ENCODE measurements around the gene DIP2C.
A peak's percentile ranks its signal among the peaks of the same experiment; 100 is the strongest.
"Not testable (repeated sequence)": the region's sequence is repeated elsewhere in the genome, so short reads cannot be mapped to it uniquely, and the experiment has no call there.

DIP2C gene

DNA sequence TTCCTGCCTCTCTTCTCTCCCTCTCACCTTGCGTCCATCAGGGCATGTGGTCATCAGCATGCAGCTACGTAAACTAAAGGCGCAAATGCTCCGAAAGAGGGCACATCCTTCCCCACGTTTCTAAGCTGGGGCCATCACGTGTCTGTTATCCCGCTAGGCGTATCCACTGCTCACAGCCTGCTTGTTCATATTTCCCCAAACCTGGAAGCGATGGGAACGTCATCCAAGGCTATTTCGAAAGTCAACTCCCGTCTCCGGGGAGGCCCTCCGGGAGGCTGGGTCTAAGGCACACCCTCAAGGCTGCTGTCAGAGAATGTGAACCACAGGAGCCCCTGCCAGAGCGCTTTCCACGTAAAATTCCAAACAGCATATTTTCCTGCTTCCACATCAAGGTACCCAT lies 199.2 kb downstream of the DIP2C start:
- peak; percentile 71 for DNase-seq

DNA sequence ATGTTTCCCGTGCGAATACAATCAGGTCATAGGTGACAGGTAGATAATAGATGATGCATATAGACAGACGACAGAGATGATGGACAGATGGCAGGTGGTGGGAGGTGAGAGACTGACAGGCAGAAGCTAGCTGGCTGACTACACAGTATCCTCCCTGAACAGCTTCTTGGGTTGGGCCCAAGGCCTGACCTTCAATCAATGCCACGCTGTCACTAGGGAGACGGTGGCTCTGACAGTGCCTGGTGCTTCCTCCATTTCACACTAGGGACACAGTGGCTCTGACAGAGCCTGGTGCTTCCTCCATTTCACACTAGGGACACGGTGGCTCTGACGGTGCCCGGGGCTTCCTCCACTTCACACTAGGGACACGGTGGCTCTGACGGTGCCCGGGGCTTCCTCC lies 200.1 kb downstream of the DIP2C start:
- no peak for DNase-seq

DNA sequence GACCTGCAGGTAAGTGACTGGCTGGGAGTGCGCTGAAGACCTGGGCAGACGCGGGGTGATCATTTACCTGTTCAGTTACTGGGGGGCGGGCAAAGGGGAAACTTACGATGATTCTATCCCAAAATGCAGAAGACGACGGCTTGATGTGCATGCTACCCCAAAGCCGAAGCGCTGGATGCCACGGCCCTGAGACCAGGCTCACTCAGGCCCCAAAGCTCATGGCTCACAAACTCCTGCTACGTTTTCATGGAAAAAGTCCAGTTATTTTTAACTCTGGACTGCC lies 200.6 kb downstream of the DIP2C start:
- DNase-seq = no peak

DNA sequence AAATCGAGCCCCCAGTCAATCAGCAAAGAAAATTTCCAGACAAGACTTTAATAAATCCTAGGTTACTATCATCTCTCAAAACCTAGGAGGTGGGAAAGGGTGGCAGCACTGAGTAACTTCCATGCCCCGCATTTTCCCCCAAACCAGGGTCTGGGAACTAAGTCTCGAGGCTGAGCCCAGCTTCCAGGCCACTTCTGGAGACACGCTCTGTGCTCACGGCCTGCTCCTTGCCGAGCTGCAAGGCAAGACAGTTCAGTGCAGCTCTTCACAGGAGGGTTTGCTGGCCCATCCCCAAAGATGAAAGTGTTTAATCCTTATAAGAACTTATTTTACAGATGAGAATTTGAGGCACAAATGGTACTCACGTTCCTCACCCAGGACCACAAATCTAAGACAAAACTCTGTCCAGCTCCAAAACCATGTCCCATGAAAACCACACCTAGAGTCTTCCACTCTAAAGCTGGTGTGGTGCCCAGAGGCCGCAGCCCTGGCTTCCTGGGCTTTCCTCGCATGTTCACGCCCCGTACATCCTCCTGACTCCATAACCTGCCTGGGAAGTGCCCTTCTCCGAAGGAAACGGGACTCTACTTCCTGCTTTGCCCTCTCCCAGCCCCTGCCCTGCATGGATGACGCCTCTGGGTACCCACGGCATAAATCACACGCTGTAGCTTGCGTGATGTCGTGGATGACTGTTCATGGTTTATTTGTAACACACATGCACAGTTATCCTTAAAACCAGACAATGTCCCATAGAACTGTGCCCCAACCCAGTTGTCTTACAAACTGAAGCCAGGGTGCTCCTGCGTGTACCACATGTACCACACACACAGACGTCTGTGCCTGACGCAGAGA lies 201.2 kb downstream of the DIP2C start:
- no peak for DNase-seq

DNA sequence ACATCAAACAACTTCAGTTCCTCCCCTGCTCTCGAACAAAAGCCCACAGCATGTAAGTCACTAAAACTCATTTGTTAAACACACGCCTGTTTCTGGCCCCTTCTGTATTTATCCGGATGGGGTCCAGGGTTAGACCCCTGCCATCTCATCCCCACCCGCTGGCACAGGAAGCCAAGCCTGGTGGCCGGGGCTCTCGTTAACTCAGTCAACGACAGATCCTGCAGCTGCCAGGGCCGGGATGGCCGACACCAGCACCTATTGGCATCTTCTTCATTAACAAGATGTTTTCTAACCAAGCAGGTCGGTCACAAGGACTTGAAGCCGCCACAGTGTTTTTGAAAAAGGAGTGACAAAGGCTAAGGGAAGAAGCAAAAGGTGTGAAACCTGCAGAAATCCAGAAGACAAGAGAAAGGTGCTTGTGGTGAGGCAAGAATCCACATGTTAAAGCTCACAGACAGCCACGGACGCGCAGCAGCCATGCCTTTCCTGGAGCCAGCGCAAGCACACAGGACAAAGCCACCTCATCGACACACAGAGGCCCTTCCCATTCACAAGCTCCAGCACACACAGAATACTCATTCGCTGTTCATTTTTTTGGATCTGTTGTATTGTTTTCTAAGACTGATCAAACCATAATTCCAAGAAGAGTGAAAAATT lies 202.7 kb downstream of the DIP2C start:
- no peak for DNase-seq

DNA sequence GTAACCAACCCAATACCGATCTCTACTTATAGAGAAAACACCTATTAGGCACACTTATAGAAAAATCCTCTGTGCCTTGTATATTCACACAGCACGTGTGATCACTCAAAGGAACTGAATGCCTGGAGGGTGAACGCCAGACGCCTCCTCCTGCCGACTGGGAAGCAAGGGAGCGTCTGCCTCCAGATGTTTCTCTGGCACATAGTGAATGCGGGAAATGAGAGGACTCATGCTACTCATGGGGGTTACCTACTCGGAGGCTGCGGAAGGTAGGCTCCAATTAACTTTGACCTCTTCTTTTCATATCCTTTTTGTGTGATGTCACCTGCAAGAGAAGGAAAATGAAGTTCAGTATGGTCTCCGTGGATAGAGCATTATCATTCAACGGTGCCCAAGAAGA lies 203.3 kb downstream of the DIP2C start:
- DNase-seq = peak; percentile 54

DNA sequence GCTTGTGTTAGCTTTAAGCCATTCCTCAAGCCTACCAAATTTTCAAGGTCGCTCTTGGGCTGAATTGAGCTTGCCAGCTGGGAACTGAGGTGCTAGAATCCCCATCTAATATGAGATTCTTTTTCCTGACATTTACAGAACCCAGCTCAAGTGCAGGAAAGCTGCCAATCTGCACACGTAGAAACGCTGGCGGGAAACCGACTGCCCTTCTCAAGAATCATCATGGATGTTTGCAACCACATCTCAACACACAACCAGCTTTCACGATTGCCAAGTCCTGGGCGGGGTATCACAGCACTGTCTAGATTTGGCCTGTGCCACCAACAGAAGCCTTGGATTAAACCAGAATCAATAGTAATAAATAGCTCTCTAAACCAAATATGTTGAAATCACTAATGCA lies 203.7 kb downstream of the DIP2C start:
- no peak for DNase-seq

DNA sequence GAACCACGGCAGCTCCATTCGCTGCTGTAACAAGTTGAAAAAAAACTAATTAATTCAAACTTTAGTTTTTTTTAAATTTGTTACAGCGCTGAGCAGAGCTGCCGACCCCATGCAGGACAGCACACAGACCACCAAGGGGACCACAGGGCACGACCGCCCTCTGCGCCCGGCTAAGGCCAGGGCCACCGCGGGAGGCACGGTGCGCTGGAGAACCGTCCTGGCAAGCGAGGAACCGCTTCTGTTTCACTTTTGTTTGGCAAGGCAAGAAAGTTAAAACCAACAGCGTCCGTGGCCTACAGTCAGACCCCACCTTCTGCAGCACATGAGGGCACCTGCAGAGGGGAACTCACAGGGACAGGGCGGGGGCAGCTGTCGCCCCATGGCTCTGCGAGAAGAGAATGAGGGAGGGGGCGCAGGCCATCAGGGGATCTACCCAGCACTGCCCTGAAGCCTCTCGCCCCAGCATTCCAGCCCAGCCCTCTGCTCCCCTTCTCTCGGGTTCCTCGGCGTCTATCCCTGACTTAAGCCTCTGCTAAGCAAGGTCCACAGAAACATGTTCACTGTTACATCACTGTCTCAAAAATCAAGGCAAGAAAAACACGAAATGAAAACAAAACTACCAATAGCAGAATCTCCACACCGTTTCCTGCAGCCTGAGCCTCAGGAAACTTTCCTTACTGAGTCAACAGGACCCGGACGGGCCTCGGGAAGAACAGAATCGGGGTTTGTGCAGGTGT lies 204.4 kb downstream of the DIP2C start:
- no peak for DNase-seq

DNA sequence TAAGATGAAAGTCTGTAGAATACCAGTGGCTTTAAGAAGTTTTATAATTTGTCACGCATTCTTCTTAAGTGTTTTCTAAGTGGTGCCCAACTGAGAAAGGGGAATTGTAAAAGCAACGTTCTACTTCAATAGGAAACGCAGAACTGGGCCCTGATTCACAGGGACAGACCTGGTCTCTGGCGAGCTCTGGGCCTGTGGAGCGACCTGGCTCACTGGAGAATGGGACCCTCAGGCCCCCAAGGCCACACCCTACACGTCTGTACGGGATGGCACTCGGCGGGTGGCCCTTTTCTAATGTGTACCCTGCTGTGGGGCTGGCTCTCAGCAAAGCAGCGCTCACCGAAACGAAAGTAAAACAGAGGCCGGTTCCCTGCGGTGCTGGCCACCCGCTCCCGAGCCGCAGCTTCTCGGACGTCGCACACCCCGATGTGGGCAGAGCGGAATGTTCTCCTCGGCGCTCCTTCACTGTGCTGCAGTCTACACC lies 205.0 kb downstream of the DIP2C start:
- DNase-seq = no peak

DNA sequence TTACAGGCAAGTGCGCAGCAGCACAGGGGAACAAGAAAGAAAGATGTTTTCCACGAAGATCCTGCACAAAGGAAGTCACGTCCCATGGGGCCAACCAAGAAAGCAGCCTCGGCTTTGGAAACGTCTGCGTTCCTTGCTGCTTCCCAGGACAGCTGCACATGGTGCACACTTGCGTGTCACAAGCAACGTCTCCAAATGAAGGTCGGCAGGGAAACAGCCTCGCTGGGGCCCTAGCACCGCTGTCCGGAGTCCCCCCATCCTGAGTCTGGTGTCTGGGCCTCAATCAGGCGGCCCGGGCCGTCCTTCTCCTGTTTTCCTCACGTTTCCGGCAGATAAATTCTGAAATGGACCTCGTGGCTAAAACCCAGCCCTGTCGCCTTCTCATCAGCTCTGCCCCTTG lies 206.2 kb downstream of the DIP2C start:
- no peak for DNase-seq

DNA sequence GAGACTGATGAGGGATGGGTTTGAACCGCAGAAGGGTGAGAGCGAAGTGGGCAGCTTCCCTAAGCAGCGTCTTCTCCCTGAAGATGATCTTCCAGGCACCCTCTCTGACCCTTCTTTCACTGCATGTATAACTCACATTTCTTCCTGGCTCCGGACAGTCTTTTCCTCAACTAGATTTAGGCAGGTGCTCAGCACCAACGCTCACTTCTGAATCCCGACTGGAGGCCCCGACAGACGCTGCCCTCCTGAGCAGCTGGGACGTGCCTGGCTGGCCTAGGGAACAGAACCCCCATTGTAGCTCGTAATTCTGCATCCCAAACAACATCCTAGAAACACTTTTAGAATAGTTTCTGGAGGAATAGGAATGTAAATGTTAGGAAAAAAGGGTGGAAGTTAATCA lies 206.6 kb downstream of the DIP2C start:
- no peak for DNase-seq

DNA sequence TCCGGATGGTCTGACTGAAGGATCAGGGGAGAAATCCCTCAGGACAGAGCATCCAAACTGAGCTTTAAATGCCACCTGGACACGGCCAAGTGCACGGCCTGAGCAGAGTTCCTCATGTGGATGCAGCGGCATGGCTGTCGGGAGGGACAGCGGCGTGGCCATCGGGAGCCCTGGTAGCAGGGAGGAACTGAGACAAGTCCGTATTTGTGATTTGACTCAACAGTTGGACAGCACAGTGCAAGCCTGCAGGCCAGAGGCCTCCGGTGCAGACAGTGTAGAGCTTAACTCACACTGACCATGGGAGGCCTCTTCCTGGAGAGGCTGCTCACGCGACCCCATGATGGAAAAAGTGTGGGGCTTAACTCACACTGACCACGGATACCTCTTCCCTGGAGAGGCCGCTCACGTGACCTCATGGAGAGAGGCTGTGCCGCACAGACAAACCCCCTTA lies 207.4 kb downstream of the DIP2C start:
- DNase-seq = no peak

DNA sequence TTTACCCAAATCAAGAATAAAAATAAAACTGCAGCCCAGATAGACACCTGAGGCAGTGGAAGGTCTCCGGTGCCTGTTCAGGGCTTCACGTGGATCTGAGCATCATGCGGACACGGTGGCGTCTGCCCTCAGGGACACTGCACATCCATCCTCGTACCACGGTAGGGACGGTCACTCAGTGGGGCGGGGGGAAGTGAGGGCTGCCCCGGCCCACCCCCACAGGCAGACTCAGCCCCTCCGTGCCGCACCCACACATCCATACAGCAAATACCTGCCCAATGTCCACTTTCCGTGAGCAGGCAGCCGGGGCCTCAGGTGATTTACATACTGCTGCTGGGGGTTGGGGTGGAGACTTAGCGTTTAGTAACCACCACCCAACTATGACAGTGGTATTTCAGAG lies 207.8 kb downstream of the DIP2C start:
- no peak for DNase-seq

DNA sequence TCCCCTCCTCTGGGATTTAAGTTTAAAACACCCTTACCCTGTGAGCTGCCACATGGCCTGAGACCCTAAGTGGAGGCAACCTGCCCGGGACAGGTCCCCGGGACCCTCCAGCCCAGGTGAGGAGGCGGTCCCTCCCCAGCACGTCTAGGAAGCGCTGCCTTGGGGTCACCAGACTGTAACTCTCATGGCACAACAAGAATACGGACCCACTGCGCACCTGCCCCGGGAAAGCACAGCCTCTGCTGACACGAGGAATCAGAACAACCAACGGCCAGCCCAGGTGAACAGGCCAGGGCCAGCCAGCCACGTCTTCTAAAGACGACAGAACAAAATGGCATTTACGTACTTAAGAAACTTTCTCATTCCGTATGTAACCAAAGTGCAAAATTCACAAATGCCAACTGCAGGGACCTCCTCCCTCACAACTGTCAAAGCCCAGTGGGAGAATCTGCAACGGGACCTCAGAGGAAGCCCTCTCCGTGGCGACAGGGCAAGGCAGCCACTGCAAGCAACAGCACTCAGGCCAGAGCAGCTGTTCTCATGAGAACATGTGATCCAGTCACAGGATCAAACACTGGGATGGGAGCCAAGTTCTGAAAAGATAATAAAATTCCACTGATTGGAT lies 208.4 kb downstream of the DIP2C start:
- DNase-seq = no peak

DNA sequence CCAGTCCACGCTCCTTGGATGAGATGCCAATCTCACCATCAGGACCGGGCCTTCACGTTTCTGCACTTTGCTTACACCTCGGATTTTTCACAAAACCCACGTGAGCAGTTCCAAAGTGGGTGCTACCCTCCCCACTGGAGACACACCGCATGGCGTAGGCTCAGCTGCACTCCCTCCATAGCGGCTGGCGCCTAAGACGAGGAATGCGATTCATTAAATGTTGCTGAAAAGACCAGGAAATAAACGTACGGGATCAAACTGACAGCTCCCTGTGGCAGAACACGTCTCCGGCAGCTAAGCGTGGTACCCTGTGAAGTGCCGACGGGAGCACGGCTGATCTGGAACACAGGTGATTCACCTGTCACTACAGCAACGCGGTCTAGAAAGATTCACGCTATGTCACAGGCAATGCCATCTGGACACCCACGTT lies 209.0 kb downstream of the DIP2C start:
- DNase-seq = no peak

DNA sequence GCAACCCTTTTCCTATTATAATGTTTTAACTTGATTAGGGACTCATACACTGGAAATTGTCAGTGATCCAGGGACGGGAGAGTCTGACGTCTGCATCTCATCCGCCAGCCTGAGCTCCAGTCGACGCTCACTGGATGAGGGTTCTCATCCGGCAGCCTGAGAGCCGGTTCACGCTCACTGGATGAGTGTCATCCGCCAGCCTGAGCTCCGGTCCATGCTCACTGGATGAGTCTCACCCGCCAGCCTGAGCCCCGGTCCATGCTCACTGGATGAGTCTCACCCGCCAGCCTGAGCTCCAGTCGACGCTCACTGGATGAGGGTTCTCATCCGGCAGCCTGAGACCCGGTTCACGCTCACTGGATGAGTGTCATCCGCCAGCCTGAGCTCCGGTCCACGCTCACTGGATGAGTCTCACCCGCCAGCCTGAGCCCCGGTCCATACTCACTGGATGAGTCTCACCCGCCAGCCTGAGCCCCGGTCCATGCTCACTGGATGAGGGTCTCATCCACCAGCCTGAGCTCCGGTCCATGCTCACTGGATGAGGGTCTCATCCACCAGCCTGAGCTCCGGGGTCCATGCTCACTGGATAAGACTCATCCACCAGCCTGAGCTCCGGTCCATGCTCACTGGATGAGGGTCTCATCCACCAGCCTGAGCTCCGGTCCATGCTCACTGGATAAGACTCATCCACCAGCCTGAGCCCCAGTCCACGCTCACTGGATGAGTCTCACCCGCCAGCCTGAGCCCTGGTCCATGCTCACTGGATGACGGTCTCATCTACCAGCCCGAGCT lies 209.6 kb downstream of the DIP2C start:
- DNase-seq = not testable (repeated sequence)

DNA sequence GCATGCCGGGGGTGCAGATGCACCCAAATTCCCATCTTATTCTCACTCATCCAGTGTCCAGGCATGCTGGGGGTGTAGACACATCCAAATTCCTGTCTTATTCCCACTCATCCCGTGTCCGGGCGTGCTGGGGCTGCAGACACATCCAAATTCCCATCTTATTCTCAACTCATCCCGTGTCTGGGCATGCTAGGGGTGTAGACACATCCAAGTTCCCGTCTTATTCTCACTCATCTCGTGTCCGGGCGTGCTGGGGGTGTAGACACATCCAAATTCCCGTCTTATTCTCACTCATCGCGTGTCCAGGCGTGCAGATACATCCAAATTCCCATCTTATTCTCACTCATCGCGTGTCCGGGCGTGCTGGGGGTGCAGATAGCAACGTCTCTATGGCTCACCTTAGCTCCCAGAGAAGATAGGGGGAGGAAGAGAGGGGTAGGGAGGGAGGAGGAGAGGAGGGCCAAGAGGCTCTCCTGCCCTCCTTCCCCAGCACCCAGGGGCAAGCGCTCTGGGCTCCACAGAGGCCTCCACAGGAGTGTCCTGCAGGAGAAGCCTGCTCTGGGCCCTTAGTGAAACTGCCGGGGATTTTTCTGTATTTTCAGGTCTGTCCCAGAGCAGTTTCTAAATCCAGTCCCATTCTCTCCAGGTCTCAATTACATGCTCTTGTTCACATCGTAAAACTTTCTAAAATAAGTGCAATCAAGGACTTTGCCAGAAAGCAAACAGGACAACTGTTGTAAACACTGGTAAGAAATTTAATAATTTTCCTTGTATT lies 210.8 kb downstream of the DIP2C start:
- no peak for DNase-seq

DNA sequence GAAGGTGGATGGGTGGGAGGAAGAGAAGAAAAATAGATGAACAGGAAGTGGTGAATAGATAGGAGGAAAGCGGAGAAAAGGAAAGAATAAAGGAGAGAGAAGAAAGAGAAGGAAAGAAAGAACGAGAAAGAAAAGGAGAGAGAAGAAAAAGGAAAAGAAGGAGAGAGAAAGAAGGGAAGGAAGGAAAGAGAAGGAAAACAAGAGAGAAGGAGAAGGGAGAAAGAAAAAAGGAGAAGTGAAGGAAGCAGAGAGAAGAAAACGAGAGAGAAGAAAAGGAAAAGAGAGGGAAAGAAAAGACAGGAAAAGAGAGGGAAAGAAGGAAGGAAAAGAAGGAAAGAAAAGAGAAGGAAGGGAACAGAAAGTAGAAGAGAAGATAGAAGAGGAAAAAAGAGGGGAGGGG lies 211.8 kb downstream of the DIP2C start:
- DNase-seq = no peak

DNA sequence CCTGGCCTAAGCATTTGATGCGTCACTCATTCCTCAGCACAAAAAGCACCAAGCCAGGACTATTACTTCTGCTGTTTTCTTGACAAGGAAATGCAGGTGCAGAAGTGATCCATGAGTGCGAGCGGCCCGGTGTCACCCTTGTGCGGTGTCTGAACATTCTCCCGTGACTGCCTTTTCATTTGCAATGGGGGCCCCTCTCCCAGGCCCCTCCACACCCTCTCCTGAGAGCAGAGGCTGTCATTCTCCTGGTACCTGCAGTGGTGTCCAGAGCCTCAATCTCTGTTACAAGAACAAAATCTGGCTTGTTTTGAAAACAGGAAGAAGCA lies 213.1 kb downstream of the DIP2C start:
- no peak for DNase-seq

DNA sequence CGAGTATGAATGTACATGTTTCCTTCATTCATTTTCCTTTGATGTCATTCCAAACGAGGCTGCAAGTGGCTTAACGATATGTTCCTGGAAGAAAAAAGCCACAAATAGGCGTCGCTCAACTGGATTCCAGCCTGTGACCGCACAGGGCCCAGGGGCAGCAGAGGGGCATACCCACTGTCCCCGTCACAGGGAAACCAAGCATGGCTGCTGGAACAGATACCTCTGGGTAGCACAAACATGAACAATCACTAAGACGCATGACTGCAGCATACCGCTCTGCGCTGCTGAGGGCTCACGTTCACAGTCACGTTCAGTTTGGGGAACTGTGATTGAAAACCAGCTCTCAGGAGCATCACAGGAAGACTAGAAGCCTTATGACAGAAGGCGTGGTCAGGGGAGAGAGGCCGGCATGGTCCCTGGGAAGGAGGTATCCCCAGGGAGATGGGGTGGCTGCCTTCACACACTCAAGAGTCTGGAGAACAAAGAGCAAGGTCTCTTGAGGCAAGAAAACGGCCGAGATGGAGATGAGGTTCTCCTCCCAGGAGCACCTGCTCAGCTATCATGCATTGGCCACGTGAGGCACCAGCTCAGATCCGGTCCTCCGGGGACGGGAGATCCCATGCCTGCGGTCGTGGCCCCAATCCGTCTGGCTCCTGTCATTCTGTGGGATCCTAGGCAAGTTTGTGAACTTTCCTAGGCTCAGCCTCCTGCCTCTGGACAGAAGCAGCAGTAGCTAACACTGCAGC lies 213.6 kb downstream of the DIP2C start:
- DNase-seq = no peak

DNA sequence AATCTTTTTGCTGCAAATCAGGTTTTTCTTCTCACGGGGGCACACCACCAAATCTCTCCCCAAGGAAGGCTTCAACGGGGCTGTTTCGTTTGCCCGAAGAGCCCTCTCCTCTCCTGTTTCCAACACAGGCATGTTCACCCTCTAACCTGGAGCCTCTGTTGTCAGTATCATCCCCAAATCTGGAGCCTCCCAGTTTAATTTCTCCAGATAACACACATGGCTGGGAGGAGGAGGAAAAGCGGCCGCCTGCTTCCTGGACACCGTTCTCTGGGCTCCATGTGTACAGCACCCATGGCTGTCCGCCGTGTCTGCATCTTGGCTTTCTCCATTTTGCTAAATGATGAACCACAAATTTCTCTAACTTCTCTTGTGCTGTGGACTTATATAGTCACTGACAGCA lies 214.5 kb downstream of the DIP2C start:
- DNase-seq = no peak

Data from fibroblast of skin of right quadriceps (primary cell).